Measurements from ENCODE around the gene FZD4.
A peak's percentile ranks its signal among the peaks of the same experiment; 100 is the strongest.

The FZD4 gene

GRCh38 chr11:86906198-86906597 lies 49.0 kb downstream of the FZD4 start:
- no peak for DNase-seq

- no peak for DNase-seq
Observed at GRCh38 chr11:86905252-86905651, 49.9 kb downstream of the FZD4 start.

- no peak for DNase-seq
Observed at GRCh38 chr11:86904001-86904400, 51.2 kb downstream of the FZD4 start.

GRCh38 chr11:86902345-86902744 lies 52.9 kb downstream of the FZD4 start:
- DNase-seq: no peak

GRCh38 chr11:86901599-86901998 lies 53.6 kb downstream of the FZD4 start:
- no peak for DNase-seq

- DNase-seq: no peak
Observed at GRCh38 chr11:86900162-86900561, 55.0 kb downstream of the FZD4 start.

- DNase-seq: no peak
Observed at GRCh38 chr11:86898689-86899088, 56.5 kb downstream of the FZD4 start.

- peak; percentile 47 for DNase-seq
Observed at GRCh38 chr11:86896441-86896841, 58.8 kb downstream of the FZD4 start.
